GM12875 (cell line): ENCODE data around the gene SETD2.
"Not testable (repeated sequence)": the region's sequence is repeated elsewhere in the genome, so short reads cannot be mapped to it uniquely, and the experiment has no call there.

Source experiments
- H3K4me3 ChIP-seq: one replicate; pipeline ENCODE4 v1.5.1; 2011; ENCODE audit warnings: low read depth, low read length, control low read depth
- CTCF ChIP-seq: IDR thresholded peaks from 2 replicates; pipeline ENCODE4 v1.5.1; 2011; ENCODE audit warnings: low read depth, mild to moderate bottlenecking, control low read depth, inconsistent platforms, low read length, moderate library complexity, borderline replicate concordance; ENCODE audit not compliant: insufficient read depth

The SETD2 gene

GRCh38 chr3:47149339-47149933 lies 14.5 kb downstream of the SETD2 start:
- no peak overlapping the region for H3K4me3 ChIP-seq
- TF ChIP-seq CTCF: no peak

GRCh38 chr3:47145272-47145671 lies 18.6 kb downstream of the SETD2 start:
- no peak for TF ChIP-seq CTCF
- no peak overlapping the region for H3K4me3 ChIP-seq

GRCh38 chr3:47143068-47143467 lies 20.8 kb downstream of the SETD2 start:
- H3K4me3 ChIP-seq: no peak overlapping the region
- no peak for TF ChIP-seq CTCF

GRCh38 chr3:47142536-47142935 lies 21.4 kb downstream of the SETD2 start:
- not testable (repeated sequence) for H3K4me3 ChIP-seq

- H3K4me3 ChIP-seq: not testable (repeated sequence)
Observed at GRCh38 chr3:47140973-47141461, 22.9 kb downstream of the SETD2 start.

GRCh38 chr3:47140553-47140952 lies 23.4 kb downstream of the SETD2 start:
- H3K4me3 ChIP-seq: not testable (repeated sequence)

- no peak for TF ChIP-seq CTCF
- no peak overlapping the region for H3K4me3 ChIP-seq
Observed at GRCh38 chr3:47134311-47134710, 29.6 kb downstream of the SETD2 start.

GRCh38 chr3:47133641-47134040 lies 30.3 kb downstream of the SETD2 start:
- TF ChIP-seq CTCF: no peak
- H3K4me3 ChIP-seq: no peak overlapping the region

- H3K4me3 ChIP-seq: no peak overlapping the region
- no peak for TF ChIP-seq CTCF
Observed at GRCh38 chr3:47130557-47130956, 33.4 kb downstream of the SETD2 start.
